KMS-11 (cell line): ENCODE measurements around the gene ABHD2.

Experiments
- H2AFZ ChIP-seq: fragments of 200-600 bp; sonication (generic); 2 replicates; pipeline ENCODE4 v1.6.1; 2016; ENCODE audit warnings: antibody characterized with exemption, mixed run types, low read depth
- H3K27ac ChIP-seq: fragments of 200-600 bp; sonication (generic); 2 replicates; pipeline ENCODE4 v1.6.1; 2016; ENCODE audit warnings: mild to moderate bottlenecking, mixed run types
- H3K27me3 ChIP-seq: fragments of 200-600 bp; sonication (generic); 2 replicates; pipeline ENCODE4 v1.6.1; 2017; ENCODE audit warnings: mild to moderate bottlenecking, low read depth, mixed run types, moderate library complexity; ENCODE audit not compliant: insufficient read depth
- H3K36me3 ChIP-seq: fragments of 200-600 bp; sonication (generic); 2 replicates; pipeline ENCODE4 v1.6.1; 2017; ENCODE audit warnings: mild to moderate bottlenecking, mixed run types; ENCODE audit not compliant: insufficient read depth
- H3K4me1 ChIP-seq: fragments of 200-600 bp; sonication (generic); 2 replicates; pipeline ENCODE4 v1.6.1; 2016; ENCODE audit warnings: mild to moderate bottlenecking, low read depth, mixed run types; ENCODE audit not compliant: poor library complexity, severe bottlenecking
- H3K4me2 ChIP-seq: fragments of 200-600 bp; sonication (generic); 2 replicates; pipeline ENCODE4 v1.7.0; 2016; ENCODE audit warnings: mild to moderate bottlenecking, mixed run types
- H3K4me3 ChIP-seq: fragments of 200-600 bp; sonication (generic); IDR thresholded peaks from 2 replicates; pipeline ENCODE4 v1.6.1; 2017; ENCODE audit warnings: low read depth, low read length, mixed read lengths; ENCODE audit not compliant: insufficient read depth
- H3K79me2 ChIP-seq: fragments of 200-600 bp; sonication (generic); 2 replicates; pipeline ENCODE4 v1.6.1; 2016; ENCODE audit warnings: low read depth, mixed run types; ENCODE audit not compliant: insufficient read depth
- H3K9ac ChIP-seq: fragments of 200-600 bp; sonication (generic); 2 replicates; pipeline ENCODE4 v1.6.1; 2016; ENCODE audit warnings: mild to moderate bottlenecking, mixed run types
- H4K20me1 ChIP-seq: fragments of 200-600 bp; sonication (generic); 2 replicates; pipeline ENCODE4 v1.6.1; 2016; ENCODE audit warnings: mild to moderate bottlenecking, mixed run types; ENCODE audit not compliant: insufficient read depth
- TF ChIP-seq, protein P1 (sequence below): fragments of 200-600 bp; sonication (generic); conservative IDR thresholded peaks from 2 replicates; pipeline ENCODE4 v1.6.1; 2017; ENCODE audit warnings: low read depth, mild to moderate bottlenecking, antibody characterized with exemption, low read length, moderate library complexity, mixed read lengths

The ABHD2 gene

DNA sequence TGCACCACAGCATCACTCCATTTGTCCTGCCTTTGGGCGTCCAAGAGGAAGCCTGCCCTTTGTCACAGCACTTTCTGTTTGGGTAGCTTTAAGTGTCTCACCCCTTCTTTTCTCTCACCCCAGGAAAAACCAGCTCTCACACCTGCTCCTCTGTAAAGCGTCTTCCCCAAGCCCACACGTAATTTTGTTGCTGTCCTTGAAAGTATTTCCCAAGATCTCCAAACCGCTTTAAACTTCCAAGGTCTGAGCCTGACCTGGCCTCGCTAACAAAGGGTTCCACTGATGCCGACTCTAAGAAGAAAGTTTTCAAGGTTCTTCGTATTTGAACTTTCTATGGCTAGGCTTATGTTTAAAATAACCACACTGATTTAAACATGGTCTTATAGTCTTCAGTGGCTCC is 5.3 kb downstream of the ABHD2 start:
- H3K4me1 ChIP-seq: peaks cover 30% of the 10 kb centered on the region
- H2AFZ ChIP-seq: no peak overlapping the region
- H3K4me2 ChIP-seq: no peak overlapping the region
- H4K20me1 ChIP-seq: no peaks in the 10 kb centered on the region
- H3K4me3 ChIP-seq: no peak overlapping the region
- H3K79me2 ChIP-seq: peaks cover 31% of the 10 kb centered on the region
- H3K27me3 ChIP-seq: no peaks in the 10 kb centered on the region
- TF ChIP-seq, protein P1, sequence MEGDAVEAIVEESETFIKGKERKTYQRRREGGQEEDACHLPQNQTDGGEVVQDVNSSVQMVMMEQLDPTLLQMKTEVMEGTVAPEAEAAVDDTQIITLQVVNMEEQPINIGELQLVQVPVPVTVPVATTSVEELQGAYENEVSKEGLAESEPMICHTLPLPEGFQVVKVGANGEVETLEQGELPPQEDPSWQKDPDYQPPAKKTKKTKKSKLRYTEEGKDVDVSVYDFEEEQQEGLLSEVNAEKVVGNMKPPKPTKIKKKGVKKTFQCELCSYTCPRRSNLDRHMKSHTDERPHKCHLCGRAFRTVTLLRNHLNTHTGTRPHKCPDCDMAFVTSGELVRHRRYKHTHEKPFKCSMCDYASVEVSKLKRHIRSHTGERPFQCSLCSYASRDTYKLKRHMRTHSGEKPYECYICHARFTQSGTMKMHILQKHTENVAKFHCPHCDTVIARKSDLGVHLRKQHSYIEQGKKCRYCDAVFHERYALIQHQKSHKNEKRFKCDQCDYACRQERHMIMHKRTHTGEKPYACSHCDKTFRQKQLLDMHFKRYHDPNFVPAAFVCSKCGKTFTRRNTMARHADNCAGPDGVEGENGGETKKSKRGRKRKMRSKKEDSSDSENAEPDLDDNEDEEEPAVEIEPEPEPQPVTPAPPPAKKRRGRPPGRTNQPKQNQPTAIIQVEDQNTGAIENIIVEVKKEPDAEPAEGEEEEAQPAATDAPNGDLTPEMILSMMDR: no peak
- H3K27ac ChIP-seq: no peak overlapping the region
- H3K9ac ChIP-seq: no peak overlapping the region
- no peaks in the 10 kb centered on the region for H3K36me3 ChIP-seq

DNA sequence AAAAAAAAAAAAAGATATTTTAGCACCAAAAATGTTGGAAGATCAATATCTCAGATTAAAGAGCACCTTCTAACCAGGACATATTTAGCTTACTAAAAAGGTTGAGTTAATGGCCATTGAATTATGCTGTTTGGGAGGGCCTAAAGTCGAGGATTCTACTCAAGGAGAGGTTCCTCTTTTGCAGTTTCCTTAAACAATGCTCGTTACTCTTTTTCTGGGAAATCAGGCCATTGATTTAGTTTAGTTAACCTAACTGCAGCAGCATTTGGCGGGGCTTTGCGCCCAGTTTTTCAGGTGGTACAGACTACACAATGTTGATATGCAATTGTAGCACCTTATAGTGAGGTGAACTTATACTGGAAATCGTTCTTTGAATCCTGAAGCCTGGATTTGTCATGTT is 6.8 kb downstream of the ABHD2 start:
- H3K4me2 ChIP-seq: no peak overlapping the region
- peaks cover 20% of the 10 kb centered on the region; the same call in 1 of the 2 replicates for H3K79me2 ChIP-seq
- no peak overlapping the region for H2AFZ ChIP-seq
- H4K20me1 ChIP-seq: no peaks in the 10 kb centered on the region
- H3K4me1 ChIP-seq: peaks cover 17% of the 10 kb centered on the region
- no peaks in the 10 kb centered on the region for H3K36me3 ChIP-seq
- H3K27ac ChIP-seq: no peak overlapping the region
- H3K27me3 ChIP-seq: no peaks in the 10 kb centered on the region
- TF ChIP-seq, protein P1: no peak
- H3K9ac ChIP-seq: no peak overlapping the region
- H3K4me3 ChIP-seq: no peak overlapping the region

DNA sequence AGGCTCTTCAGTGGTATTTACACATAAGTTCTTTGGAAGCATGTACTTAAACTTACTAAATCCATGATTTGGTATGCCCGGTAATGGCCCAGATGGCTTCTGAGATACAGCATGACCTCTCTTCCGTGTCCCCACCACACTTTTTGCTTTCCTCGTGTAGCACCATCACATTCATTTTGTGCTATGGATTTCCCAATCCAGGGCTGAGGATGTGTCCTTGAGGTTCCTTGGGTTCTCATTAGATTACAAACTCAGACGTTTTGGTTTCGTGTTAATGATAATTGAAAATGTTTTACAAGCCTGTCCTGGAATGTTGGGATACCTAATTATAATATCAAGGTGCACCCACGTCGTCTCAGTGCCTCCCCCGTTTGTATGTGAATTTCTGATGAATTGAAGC is 7.3 kb downstream of the ABHD2 start:
- Histone ChIP-seq H3K4me2 (no peak overlapping the region), H3K27ac (no peak overlapping the region), H3K27me3 (no peaks in the 10 kb centered on the region), H3K4me3 (no peak overlapping the region), H2AFZ (no peak overlapping the region), H4K20me1 (no peaks in the 10 kb centered on the region), H3K4me1 (peaks cover 17% of the 10 kb centered on the region), H3K9ac (no peak overlapping the region), H3K79me2 (peaks cover 20% of the 10 kb centered on the region; the same call in 1 of the 2 replicates), H3K36me3 (no peaks in the 10 kb centered on the region)
- TF ChIP-seq, protein P1: no peak

DNA sequence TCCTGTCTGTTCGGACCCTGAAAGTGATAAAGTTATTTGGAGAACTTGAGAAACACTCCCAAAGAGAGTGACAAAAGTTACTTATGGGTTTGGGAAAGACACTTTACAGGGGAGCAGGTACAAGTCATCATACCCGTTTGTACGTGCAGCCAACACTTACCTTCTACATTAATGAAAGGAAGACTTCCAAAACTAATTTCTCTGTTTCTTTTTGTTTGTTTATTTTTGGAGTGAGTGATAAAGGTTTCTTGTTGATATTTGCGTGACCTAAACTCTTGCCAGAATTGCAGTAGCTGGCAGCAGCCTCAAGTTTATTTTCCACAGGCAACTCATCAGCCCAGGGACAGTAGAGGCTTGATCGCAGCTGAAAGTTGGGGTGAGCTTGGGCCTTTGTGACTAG is 8.4 kb downstream of the ABHD2 start:
- Histone ChIP-seq H3K4me3 (no peak overlapping the region), H3K36me3 (no peaks in the 10 kb centered on the region), H4K20me1 (no peaks in the 10 kb centered on the region), H3K4me2 (no peak overlapping the region), H2AFZ (no peak overlapping the region), H3K79me2 (peaks cover 10% of the 10 kb centered on the region; the same call in 1 of the 2 replicates), H3K27ac (no peak overlapping the region), H3K27me3 (no peaks in the 10 kb centered on the region), H3K4me1 (peaks cover 17% of the 10 kb centered on the region), H3K9ac (no peak overlapping the region)
- TF ChIP-seq, protein P1: no peak

DNA sequence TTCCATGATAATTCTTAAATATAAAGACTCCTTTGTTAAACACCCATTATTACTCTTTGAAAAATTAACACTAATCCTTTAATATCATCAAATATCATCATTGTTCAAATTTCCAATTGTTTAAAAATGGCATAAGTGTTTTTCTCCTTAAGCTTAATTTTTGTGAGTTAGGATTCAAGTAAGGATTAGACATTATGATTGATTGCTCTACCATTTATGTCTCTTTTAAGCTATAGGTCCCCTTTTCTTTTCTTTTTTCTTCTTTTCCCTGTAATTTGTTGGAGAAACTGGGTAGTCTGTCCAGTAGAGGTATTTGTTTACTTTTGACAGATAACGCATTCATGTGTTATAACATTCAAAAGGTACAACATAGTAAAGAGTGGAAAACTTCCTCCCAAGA is 9.1 kb downstream of the ABHD2 start:
- peaks cover 9% of the 10 kb centered on the region; the same call in 1 of the 2 replicates for H3K79me2 ChIP-seq
- TF ChIP-seq, protein P1: no peak
- H2AFZ ChIP-seq: no peak overlapping the region
- H3K4me1 ChIP-seq: peaks cover 15% of the 10 kb centered on the region
- no peak overlapping the region for H3K4me2 ChIP-seq
- H3K9ac ChIP-seq: no peak overlapping the region
- no peaks in the 10 kb centered on the region for H3K27me3 ChIP-seq
- no peaks in the 10 kb centered on the region for H4K20me1 ChIP-seq
- H3K27ac ChIP-seq: no peak overlapping the region
- H3K4me3 ChIP-seq: no peak overlapping the region
- no peaks in the 10 kb centered on the region for H3K36me3 ChIP-seq
